ENCODE measurements around the gene EPS8L2. TPM values are rescaled to one million over a fixed set of nuclear protein-coding genes. Genes with fewer than 3 reads are reported as not detected.
A peak's percentile ranks its signal among the peaks of the same experiment; 100 is the strongest.

The EPS8L2 gene
- total RNA-seq, 2 donors from 2014 or later = 126 to 153 TPM

DNA sequence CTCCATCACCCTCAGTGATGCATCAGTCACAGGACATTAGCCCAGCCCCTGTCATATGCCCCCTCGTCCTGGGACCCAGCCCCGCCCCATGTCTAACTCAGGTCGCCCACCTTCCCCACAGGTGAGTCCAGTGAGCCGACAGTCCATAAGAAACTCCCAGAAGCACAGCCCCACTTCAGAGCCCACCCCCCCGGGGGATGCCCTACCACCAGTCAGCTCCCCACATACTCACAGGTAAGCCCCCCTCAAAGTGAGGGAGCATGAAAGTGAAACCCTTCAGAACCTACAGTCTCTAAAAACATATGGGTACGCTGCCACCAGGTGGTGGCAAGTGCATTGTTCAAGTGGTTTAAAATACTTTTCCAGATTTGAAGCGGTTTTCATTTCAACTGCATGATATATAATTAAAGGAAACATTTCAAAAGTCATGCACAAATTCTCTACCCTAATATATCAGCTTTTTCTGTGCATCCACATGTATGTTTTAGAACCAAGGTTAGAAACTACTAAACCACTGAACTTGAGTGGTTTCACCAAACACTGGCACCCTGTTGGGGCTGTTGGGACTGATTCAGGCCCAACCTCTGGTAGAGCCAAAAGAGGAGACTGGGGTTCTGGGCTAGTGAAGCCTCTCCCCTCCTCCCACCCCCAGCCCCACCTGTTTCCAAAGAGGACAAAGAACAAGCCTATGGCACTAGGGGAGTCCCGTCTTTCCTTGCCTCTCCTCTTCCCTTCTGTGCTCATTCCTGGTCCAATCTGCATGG is 17.3 kb downstream of the EPS8L2 start:
- TF ChIP-seq POLR2A (IDR thresholded peaks at IDR 0.05) = no peak
- TF ChIP-seq, protein P1, sequence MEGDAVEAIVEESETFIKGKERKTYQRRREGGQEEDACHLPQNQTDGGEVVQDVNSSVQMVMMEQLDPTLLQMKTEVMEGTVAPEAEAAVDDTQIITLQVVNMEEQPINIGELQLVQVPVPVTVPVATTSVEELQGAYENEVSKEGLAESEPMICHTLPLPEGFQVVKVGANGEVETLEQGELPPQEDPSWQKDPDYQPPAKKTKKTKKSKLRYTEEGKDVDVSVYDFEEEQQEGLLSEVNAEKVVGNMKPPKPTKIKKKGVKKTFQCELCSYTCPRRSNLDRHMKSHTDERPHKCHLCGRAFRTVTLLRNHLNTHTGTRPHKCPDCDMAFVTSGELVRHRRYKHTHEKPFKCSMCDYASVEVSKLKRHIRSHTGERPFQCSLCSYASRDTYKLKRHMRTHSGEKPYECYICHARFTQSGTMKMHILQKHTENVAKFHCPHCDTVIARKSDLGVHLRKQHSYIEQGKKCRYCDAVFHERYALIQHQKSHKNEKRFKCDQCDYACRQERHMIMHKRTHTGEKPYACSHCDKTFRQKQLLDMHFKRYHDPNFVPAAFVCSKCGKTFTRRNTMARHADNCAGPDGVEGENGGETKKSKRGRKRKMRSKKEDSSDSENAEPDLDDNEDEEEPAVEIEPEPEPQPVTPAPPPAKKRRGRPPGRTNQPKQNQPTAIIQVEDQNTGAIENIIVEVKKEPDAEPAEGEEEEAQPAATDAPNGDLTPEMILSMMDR (IDR thresholded peaks at IDR 0.05) = peak; percentile 13 to 74 (median 64)
- Histone ChIP-seq H3K27me3 (no peaks in the 10 kb centered on the region), H3K9me3 (no peaks in the 10 kb centered on the region), H3K36me3 (replicated peaks in 1 of 2; ENCODE audit: insufficient read depth in 1 of 2, low read depth in 2 of 2) (no peaks in the 10 kb centered on the region), H3K4me3 (no peak overlapping the region), H3K27ac (no peak overlapping the region), H3K4me1 (peaks cover 32% of the 10 kb centered on the region)
- WGBS, 2 donors = 31 to 52% methylated on average over 3 to 8 of the region's 8 CpGs
- ATAC-seq (no peak), DNase-seq (peak in 3 of 4 donors; percentile 48 to 68 (median 62))
- intact Hi-C loops (cut with DNase I) = loop anchor here (5.0 to 10.0 kb wide), 2 partner anchors 66 to 169 kb away; no protein-coding TSS in a partner anchor

DNA sequence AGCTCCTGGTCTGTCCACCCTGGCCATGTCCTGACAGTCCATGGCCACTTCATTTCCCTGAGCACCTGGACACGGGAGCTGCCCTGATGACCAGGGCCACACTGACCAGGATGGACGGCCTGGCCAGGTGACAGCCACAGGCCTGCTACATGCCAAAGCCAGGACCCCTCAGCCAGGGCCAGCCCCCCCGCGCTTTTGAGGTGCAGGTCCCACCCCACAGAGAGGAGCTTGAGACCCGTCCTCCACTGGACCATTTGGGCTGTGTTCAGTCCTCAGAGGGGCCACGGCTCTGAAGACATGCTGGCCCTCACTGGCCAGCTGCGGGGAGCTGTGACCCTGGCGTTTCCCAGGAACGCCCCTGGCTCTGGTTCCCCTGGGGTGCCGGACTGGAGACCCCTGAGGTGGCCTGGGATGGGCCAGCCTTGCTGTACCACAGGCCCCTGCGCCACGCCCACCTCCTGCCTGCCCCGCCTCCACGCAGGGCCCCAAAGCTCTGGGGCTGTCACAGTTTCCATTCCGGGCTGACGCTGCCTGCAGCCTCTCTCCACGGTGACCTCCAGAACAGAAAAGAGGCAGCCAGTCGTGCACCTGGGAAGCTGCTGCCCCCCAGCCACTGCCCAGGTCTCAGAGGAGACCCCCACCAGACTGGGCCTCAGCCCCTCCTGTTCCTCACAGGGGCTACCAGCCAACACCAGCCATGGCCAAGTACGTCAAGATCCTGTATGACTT is 18.2 kb downstream of the EPS8L2 start:
- H3K4me1 ChIP-seq = peaks cover 34% of the 10 kb centered on the region
- ATAC-seq = no peak
- no peaks in the 10 kb centered on the region for H3K9me3 ChIP-seq
- 87 to 88% methylated on average over 14 to 19 of the region's 19 CpGs for WGBS, 2 donors
- H3K4me3 ChIP-seq = no peak overlapping the region
- DNase-seq = no peak
- no peaks in the 10 kb centered on the region for H3K36me3 ChIP-seq (replicated peaks in 1 of 2; ENCODE audit: insufficient read depth in 1 of 2, low read depth in 2 of 2)
- TF ChIP-seq, protein P1 (IDR thresholded peaks at IDR 0.05) = no peak
- no peak for TF ChIP-seq POLR2A (IDR thresholded peaks at IDR 0.05)
- no peaks in the 10 kb centered on the region for H3K27me3 ChIP-seq
- no peak overlapping the region for H3K27ac ChIP-seq
- intact Hi-C loops (cut with DNase I) = loop anchor here (5.0 to 10.0 kb wide), 2 partner anchors 67 to 169 kb away; no protein-coding TSS in a partner anchor

DNA sequence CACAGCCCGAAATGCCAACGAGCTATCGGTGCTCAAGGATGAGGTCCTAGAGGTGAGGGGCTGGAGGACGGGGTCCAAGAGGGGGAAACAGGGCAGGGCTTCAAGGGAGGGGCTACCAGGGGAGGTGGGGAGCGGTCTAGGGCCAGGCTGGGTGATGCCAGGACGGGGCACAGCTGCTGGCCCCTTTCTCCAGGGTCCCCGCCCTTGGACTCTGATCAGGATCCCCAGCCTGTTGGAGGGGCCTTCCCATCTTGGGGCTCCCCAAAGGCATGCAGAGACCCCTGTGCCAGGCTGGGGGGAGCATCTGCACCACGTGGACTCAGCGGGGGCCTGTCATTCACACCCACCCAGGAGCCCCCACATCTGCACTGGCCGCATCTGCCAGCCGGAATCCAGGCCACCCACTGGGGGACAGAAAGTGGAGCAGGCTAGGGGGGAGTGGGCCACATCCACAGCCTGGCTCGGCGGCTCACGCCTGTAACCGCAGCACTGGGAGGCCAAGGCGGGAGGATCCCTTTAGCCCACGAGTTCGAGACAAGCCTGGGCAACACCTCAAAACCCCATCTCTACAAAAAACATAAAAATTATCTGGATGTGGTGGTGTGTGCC is 18.9 kb downstream of the EPS8L2 start:
- Histone ChIP-seq H3K27me3 (no peaks in the 10 kb centered on the region), H3K4me1 (peaks cover 34% of the 10 kb centered on the region), H3K4me3 (no peak overlapping the region), H3K36me3 (replicated peaks in 1 of 2; ENCODE audit: insufficient read depth in 1 of 2, low read depth in 2 of 2) (no peaks in the 10 kb centered on the region), H3K9me3 (no peaks in the 10 kb centered on the region), H3K27ac (no peak overlapping the region)
- intact Hi-C loops (cut with DNase I) = loop anchor here (5.0 to 10.0 kb wide), 2 partner anchors 68 to 170 kb away; no protein-coding TSS in a partner anchor
- 75 to 81% methylated on average over 4 to 17 of the region's 18 CpGs for WGBS, 2 donors
- DNase-seq (no peak), ATAC-seq (no peak)
- no peak for TF ChIP-seq POLR2A (IDR thresholded peaks at IDR 0.05)
- TF ChIP-seq, protein P1 (IDR thresholded peaks at IDR 0.05) = no peak

DNA sequence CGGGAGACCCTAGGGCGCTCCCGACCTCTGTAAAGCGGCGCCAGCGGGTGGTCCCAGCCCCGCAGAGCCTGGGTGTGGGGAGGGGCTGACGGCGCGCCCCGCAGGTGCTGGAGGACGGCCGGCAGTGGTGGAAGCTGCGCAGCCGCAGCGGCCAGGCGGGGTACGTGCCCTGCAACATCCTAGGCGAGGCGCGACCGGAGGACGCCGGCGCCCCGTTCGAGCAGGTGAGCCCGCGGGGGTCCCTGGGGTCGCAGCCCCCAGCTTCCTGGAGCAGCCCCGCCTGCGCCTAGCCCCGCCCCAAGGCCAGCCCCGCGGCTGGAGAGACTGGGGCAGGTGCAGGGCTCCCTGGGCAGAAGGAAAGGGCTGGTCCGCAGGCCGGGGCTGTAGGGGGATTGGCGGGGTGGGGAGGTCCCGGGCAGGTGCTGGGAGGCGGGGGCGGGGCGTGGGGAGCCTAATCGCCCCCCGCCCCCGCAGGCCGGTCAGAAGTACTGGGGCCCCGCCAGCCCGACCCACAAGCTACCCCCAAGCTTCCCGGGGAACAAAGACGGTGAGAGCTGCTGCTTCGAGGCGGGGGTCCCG is 19.7 kb downstream of the EPS8L2 start:
- no peaks in the 10 kb centered on the region for H3K9me3 ChIP-seq
- TF ChIP-seq POLR2A (IDR thresholded peaks at IDR 0.05) = no peak
- TF ChIP-seq, protein P1 (IDR thresholded peaks at IDR 0.05) = no peak
- peak in 2 of 4 donors; percentile 27 to 30 for DNase-seq
- no peak for ATAC-seq
- no peaks in the 10 kb centered on the region for H3K36me3 ChIP-seq (replicated peaks in 1 of 2; ENCODE audit: insufficient read depth in 1 of 2, low read depth in 2 of 2)
- intact Hi-C loops (cut with DNase I) = loop anchor here (10.0 kb wide), 1 partner anchor 171 kb away; no protein-coding TSS in a partner anchor
- WGBS, 2 donors = 22 to 50% methylated on average over 6 to 33 of the region's 53 CpGs
- no peak overlapping the region for H3K4me3 ChIP-seq
- H3K4me1 ChIP-seq = peaks cover 34% of the 10 kb centered on the region
- H3K27ac ChIP-seq = peak overlapping the region; percentile 56 to 86 (median 74)
- H3K27me3 ChIP-seq = no peaks in the 10 kb centered on the region

Measured in body of pancreas (tissue), 4 donors.